ACC112 (cell line): Measurements from ENCODE around the gene ERAL1.

Source experiments
- H2AFZ ChIP-seq: fragments of 200-600 bp; sonication (generic); one replicate; pipeline ENCODE4 v1.6.0; 2017; ENCODE audit warnings: antibody characterized with exemption, low read length; ENCODE audit not compliant: unreplicated experiment
- H3K27ac ChIP-seq: fragments of 200-600 bp; sonication (generic); 2 replicates; pipeline ENCODE4 v1.5.1; 2014; ENCODE audit warnings: low read depth, mild to moderate bottlenecking, antibody characterized with exemption, low read length, moderate library complexity
- H3K27me3 ChIP-seq: fragments of 200-600 bp; sonication (generic); 2 replicates; pipeline ENCODE4 v1.6.1; 2014; ENCODE audit warnings: mild to moderate bottlenecking, antibody characterized with exemption, low read length, moderate library complexity, mixed read lengths; ENCODE audit not compliant: insufficient read depth
- H3K36me3 ChIP-seq: fragments of 200-600 bp; sonication (generic); 2 replicates; pipeline ENCODE4 v1.6.1; 2016; ENCODE audit warnings: mild to moderate bottlenecking, antibody characterized with exemption, low read length, moderate library complexity, mixed read lengths; ENCODE audit not compliant: insufficient read depth
- H3K4me1 ChIP-seq: fragments of 200-600 bp; sonication (generic); one replicate; pipeline ENCODE4 v1.6.1; 2016; ENCODE audit warnings: low read length, mixed read lengths; ENCODE audit not compliant: insufficient read depth, unreplicated experiment, control insufficient read depth
- H3K4me3 ChIP-seq: fragments of 200-600 bp; sonication (generic); 2 replicates; pipeline ENCODE4 v1.5.1; 2014; ENCODE audit warnings: mild to moderate bottlenecking, low read depth, low read length
- H3K79me2 ChIP-seq: fragments of 200-600 bp; sonication (generic); one replicate; pipeline ENCODE4 v1.6.0; 2016; ENCODE audit warnings: low read length; ENCODE audit not compliant: control insufficient read depth, unreplicated experiment, insufficient read depth

ERAL1 gene

DNA sequence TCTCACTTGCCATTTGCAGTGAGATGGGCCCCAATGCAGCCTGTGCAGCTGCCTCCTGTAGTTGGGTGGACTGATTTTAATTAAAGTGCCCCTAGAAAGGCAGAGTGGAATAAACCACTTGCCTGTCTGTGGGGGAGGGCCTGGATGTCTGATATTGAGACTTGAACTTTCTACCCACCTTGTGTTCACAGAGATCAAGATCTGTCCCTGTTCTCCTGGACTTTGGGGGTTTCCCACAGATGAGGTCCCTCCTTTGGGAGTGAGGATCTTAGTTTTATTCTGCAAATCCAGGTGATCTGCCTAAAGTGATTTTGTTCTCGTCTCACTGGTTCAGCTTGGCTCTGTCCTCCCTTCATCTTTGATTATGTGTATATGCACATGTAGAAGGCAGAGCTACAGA is 55.7 kb downstream of the ERAL1 start:
- no peak overlapping the region for H3K27ac ChIP-seq
- peaks cover 14% of the 10 kb centered on the region for H3K4me1 ChIP-seq
- peaks cover 58% of the 10 kb centered on the region for H3K36me3 ChIP-seq
- no peaks in the 10 kb centered on the region for H3K27me3 ChIP-seq
- no peak overlapping the region for H3K4me3 ChIP-seq
- no peaks in the 10 kb centered on the region for H3K79me2 ChIP-seq
- no peak overlapping the region for H2AFZ ChIP-seq
